ENCODE results near the gene PLCG2.

DNA sequence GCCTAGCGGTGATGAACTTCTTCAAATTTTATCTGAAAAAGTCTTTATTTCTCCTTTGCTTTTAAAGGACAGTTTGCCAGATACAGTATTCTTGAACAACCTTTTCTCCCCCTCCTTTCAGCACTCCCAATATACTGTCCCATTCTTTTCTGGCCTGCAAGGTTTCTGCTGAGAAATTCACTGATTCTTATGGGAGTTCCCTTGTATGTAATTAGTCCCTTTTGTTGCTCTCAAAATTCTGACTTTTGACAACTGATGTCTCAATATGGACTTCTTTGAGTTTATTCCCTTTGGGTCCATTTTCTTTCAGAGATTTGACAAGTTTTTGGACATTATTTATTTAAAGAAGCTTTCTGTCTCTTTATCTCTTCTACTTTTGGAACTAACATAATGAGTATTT is 192.8 kb downstream of the PLCG2 start:
- TF ChIP-seq LEF1 (IDR thresholded peaks at IDR 0.05; ENCODE audit: borderline replicate concordance), result no peak
- TF ChIP-seq FOXK2 (IDR thresholded peaks at IDR 0.05), result no peak
- no peak for TF ChIP-seq HDGF (IDR thresholded peaks at IDR 0.05; ENCODE audit: borderline replicate concordance)
- TF ChIP-seq ELF4 (IDR thresholded peaks at IDR 0.05), result no peak
- TF ChIP-seq CTBP1 (IDR thresholded peaks at IDR 0.05; ENCODE audit: borderline replicate concordance), result no peak
- no peak for TF ChIP-seq SUZ12 (IDR thresholded peaks at IDR 0.05)
- no peak for TF ChIP-seq NFRKB (IDR thresholded peaks at IDR 0.05)
- no peak for TF ChIP-seq BHLHE40 (IDR thresholded peaks at IDR 0.05; ENCODE audit: borderline replicate concordance)
- TF ChIP-seq TARDBP (IDR thresholded peaks at IDR 0.05), result no peak
- no peak for TF ChIP-seq SP1 (IDR thresholded peaks at IDR 0.05)
- TF ChIP-seq ARNT (IDR thresholded peaks at IDR 0.05), result no peak
- TF ChIP-seq FOXM1 (IDR thresholded peaks at IDR 0.05; ENCODE audit: borderline replicate concordance), result no peak
- no peak for TF ChIP-seq ZNF384 (IDR thresholded peaks at IDR 0.05)
